ENCODE measurements around the gene DUSP11. TPM values are rescaled to one million over a fixed set of nuclear protein-coding genes. Genes with fewer than 3 reads are reported as not detected.
"Not testable (repeated sequence)": the region's sequence is repeated elsewhere in the genome, so short reads cannot be mapped to it uniquely, and the experiment has no call there.

Gene DUSP11
- total RNA-seq, 4 donors from 2014 or later: 23.7 to 40.1 (median 31.6) TPM

- TF ChIP-seq CTCF (IDR thresholded peaks at IDR 0.05; ENCODE audit: low read depth): no peak
Observed at GRCh38 chr2:73812635-73813034, 32.7 kb upstream of the DUSP11 start.

GRCh38 chr2:73811878-73812277 is 32.0 kb upstream of the DUSP11 start:
- no peak for TF ChIP-seq CTCF (IDR thresholded peaks at IDR 0.05; ENCODE audit: low read depth)

GRCh38 chr2:73783883-73784282 is 4.0 kb upstream of the DUSP11 start, which contains the start of gene C2orf78:
C2orf78 (plus strand) TSS chr2:73784183; CDS start chr2:73784310, 127 bp downstream.
- TF ChIP-seq CTCF (IDR thresholded peaks at IDR 0.05; ENCODE audit: low read depth): not testable (repeated sequence)

- no peak for TF ChIP-seq CTCF (IDR thresholded peaks at IDR 0.05; ENCODE audit: low read depth)
Observed at GRCh38 chr2:73780237-73780582, 307 bp upstream of the DUSP11 start.

- TF ChIP-seq CTCF (IDR thresholded peaks at IDR 0.05; ENCODE audit: low read depth): no peak
Observed at GRCh38 chr2:73776869-73777519, 2.9 kb downstream of the DUSP11 start.

GRCh38 chr2:73776381-73776780 is 3.5 kb downstream of the DUSP11 start:
- TF ChIP-seq CTCF (IDR thresholded peaks at IDR 0.05; ENCODE audit: low read depth): no peak

GRCh38 chr2:73772819-73773218 is 7.1 kb downstream of the DUSP11 start:
- TF ChIP-seq CTCF (IDR thresholded peaks at IDR 0.05; ENCODE audit: low read depth): no peak

Measured in subcutaneous adipose tissue (tissue), 4 donors.